CMK (cell line): ENCODE results near the gene ERN1.
"Not testable (repeated sequence)": the region's sequence is repeated elsewhere in the genome, so short reads cannot be mapped to it uniquely, and the experiment has no call there.

ENCODE experiments used
- DNase-seq: peaks from one replicate; pipeline ENCODE4 v3.0.0-alpha.2; 2010; ENCODE audit warnings: low read depth

ERN1 gene

DNA sequence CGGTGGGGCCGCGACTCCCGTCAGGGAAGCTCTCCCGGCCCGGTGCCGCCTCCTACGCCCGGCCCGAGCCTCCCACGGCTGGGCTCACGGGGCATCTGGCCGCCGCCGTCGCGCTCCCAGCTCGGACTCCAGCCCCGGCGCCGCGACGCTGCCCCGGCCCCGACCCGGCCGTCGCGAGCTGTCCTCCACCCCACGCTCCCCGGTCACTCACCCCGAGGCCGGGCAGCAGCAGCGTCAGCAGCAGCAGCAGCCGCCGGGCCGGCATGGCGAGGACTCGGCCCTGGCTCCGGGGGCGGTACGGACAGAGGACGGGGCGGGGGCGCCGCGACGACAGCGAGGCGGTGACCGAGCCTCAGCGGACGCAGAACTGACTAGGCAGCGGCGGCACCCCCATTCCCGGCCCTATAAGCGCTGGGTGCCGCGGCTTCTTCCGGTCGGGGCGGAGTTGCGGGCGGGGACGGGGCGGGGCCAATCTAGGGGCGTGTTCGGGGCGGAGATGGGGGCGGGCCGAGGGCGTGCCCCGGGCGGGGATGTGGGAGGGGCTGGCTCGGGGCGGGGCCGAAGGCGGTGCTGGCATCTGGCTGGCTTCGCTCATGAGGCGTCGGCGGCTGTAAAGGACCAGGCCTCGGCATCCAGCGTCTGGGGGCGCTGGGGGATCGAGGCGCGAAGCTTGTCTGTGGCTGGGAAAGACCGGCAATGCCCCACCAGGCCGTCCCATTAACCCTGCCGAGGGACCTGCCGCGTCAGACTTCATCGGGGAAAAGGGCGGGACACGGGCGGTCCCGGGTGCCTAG lies at the start of gene ERN1:
Gene ERN1 (minus strand): TSS at position 380 of the 794 bp plus-strand sequence. CDS start 115 bp downstream, at position 265.
- peak; percentile 85 for DNase-seq

DNA sequence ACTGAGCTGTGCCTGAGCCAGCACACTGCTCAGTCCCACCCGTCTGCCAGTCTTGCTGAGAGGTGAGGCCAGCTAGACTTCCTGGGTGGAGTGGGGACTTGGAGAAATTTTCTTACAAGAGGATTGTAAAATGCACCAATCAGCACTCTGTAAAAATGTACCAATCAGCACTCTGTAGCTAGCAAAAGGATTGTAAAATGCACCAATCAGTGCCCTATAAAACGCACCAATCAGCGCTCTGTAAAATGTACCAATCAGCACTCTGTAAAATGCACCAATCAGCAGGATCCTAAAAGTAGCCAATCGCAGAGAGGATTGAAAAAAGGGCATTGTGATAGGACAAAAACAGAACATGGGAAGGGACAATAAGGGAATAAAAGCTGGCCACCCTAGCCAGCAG lies 49.1 kb upstream of the ERN1 start:
- not testable (repeated sequence) for DNase-seq

DNA sequence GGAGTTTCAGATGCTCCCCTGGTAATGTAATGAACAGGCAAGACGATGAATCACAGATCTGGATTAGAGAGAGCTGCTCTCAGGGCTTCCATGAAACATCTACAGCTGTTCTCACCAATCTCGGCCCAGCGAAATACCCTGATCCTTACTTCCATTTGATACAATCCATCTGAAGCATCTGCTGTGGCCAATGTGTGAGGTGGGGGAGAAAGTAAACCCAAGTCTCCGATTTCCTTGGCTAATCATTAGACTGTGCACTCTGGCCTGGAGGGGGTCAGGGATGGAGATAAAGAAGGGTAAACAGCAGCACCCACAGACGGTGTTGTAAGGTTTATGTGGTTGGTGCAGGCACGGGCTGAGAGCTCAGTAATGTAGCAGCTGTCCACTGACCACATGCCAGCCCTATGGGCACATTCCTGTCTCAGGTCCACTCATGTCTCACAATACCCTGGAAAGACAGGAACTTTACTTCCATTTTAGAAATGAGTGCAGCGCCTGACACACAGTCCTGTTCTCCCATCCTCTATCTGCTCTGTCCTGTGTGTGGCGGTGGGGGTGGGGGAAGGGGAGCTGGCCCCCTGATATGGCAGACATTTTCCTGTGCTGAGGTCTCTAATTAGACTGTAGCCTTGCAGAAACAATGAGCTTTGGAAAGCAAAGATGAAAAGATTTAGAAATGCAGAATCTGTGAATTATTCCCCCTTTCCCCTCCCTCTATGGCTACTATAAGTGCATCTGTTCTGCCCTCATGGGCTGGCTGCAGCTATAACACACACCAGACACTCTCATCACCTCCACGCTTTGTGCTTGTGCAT lies 48.3 kb upstream of the ERN1 start:
- DNase-seq, result no peak

DNA sequence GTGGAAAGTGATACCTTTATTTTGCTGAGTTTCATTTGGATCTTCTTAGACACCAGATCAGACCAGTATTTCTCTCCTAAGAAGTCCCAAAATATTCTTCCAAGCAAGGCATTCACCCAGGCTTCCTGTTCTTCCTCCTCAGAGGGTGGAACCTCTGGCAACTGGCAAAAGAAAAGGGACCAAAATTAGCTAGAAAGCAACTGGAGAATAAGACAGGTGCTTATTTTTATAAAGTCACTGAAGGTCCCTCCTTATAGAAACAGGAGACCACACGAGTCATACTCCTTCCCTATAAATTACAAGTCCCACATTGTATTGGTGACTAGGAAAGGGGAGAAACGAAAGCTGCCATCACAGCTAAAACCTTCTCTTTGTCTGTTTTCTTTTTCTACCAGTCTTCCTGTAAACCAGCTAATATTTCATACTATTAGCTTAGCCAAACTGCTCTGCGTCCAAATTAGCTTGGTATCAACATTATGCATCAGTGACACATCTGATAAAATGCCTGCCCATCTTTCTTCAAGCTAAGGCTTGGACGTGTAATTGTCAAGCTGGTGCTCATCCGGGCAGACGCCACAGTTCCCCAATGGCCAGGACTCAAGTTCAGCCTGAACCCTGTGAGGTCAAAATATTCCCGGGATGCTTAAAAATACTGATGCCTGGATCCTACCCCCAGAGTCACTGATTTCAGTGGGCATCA lies 47.5 kb upstream of the ERN1 start:
- DNase-seq, result no peak

DNA sequence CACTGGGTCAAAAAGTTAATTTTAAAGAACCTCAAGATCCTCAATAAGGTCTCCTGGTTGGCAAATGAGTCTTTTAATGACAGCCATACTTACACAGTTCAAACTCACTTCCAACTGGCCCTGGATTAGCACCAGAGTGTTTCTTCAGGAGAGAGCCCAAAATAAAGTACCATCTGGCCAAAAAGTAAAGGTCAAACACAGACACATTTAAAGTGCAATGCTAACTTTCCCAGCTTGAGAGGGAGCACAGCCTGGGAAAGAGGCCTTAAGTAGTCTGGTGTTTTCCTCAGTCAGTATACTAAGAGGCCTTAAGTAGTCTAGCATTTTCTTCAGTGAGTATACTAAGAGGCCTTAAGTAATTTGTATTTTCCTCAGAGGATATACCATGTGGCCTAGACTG lies 46.6 kb upstream of the ERN1 start:
- DNase-seq, result no peak

DNA sequence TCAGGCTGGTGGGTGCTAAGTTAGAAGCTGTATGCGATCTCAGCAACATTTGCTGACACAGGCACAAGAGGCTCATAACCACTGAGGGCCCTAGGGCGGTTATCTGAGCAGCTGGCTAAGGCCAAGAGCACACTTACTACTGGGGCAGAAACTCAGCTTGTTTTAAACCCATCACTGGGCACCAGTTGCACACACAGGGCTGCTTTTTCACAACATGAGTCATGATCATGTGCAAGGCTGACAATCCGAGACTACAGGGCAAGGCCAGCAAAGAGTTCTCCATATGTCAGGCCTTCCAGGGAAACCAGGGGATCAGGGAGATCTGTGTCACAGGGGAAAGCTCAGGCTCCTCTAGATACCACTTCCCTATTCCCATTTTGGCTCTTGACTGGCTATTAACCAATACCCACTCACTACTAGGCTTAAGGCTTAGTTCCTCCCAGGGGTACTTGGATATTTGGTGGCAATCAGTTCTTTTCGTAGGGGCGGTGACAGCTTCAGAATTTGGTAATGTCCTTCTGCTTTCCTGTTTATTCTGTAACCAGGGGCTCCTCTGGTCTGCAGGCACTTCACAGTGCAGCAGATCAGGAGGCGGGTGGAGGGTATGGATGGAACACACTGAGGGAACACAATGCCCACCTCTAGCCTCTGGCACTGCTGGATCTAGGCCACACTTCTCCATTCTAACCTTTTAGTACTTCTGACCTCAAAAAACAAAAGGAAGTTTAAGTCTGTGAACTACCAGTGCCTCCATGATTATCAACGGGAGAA lies 44.9 kb upstream of the ERN1 start:
- no peak for DNase-seq

DNA sequence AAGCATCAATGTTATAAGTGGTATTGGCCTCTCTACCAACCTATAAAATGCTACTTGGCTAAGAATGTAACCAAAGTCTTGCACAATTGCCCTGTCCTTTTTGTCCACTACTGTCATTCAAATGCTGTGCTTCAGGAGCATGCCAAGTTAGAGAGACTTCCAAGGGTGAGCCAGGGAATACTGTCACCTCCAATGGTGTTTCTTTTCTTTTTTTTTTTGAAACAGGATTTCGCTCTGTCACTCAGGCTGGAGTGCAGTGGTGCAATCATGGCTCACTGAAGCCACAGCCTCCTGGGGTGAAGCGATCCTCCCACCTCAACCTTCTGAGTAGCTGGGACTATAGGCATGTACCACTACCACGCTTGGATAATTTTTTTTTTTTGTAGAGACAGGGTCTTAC lies 43.7 kb upstream of the ERN1 start:
- DNase-seq, result no peak

DNA sequence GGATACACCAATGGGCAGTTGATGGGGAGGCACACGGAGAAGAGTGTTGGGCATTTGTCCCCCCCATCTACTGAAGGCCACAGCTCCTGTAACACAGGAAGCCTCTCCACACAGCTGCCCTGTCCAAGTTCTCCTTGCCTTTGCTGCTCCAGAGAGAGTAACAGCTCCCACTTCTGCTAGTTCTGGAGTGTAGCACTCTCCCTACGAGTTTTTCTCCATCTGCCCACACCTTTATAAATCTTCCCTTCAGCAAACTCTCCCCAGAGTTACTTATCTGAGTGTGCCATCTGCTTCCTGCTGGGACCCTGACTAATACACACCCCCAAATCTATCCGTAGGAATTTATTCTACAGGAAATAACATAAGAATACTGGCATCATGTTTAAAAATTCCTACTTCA lies 42.6 kb upstream of the ERN1 start:
- DNase-seq, result peak; percentile 25

DNA sequence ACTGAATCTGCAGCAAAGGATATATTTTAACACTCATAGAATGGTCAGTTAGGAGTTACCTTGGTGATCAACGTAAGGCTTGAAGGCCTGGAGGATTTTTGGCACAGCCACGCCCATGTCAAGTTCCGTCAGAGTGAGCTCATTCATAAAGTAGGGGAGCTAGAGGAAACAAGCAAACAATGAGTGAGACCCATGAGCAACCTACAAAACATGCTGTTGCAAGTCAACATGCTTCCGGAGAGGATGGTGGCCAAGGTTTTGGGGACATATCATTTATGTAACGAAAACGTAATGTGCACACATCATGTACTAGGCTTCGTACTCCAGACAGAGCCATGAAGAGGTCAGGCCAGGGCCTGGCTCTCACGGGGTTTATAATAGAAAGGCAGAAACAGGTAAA lies 41.1 kb upstream of the ERN1 start:
- no peak for DNase-seq

DNA sequence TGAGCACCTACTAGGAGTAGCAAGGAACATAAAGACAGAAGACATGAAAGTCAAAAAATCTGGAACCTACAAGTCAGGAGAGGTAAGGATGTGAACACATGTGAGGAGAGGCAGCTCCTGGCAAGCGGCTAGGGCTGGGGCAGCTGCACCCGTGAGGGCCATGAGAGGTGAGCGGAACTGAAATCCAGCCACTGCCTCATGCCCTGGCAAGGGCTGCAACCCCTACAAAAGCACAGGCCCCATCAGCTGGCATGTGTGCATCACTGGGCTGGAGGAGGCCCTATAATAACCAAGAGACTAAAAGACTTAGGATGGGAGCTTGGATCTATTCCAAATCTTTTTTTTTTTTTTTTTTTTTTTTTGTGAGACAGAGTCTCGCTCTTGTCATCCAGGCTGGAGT lies 40.3 kb upstream of the ERN1 start:
- no peak for DNase-seq

DNA sequence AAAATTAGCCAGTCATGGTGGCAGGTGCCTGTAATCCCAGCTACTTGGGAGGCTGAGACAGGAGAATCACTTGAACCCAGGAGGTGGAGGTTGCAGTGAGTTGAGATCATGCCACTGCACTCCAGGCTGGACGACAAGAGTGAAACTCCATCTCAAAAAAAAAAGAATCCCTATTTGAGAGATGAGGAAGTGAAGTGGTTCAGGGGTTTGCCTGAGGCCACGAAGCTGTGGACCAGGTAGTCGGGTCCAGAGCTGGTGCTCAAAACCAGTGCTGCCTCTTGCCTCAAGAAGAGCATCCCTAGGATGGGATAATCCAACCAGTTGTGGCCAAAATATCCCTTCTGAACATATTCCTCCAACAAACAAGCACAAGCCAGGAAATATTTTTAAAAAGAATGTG lies 37.7 kb upstream of the ERN1 start:
- not testable (repeated sequence) for DNase-seq

DNA sequence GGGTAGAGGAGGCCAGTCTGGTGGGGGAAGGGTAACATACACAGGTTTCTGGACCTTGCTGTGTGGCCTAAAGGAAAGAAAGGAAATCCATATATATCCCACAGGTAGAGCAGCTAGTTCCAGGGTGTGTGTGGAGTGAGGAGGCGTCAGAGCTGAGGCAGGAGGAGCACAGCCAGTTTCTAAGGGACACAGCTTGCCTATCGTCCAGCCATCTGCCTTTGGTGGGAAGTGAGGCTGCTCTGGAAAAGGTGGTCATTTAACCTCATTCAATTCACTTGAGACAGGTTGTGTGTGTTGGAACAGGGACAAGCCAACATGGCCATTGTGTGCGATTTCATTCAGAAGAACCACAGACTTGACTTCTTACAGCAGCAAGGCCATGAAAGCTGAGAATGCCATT lies 36.9 kb upstream of the ERN1 start:
- no peak for DNase-seq

DNA sequence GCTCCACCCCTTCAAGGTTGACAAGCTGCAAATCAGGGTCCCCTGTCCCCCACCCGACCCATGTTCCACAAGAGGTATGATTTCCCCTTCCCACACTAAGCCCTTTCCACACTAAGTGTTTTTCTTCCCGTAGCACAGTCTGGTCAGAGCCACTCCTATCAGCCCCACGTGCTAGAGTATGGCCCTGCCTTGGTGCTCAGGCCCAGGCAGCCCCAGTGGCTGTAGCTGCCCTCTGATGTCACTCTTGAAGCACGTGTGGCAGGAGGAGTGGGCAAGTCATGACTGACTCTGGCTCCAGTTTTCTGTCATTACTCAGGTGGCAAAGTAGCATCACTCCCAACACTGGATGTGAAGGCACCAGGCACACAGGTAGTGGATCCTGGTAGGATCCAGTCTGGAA lies 35.4 kb upstream of the ERN1 start:
- DNase-seq, result no peak

DNA sequence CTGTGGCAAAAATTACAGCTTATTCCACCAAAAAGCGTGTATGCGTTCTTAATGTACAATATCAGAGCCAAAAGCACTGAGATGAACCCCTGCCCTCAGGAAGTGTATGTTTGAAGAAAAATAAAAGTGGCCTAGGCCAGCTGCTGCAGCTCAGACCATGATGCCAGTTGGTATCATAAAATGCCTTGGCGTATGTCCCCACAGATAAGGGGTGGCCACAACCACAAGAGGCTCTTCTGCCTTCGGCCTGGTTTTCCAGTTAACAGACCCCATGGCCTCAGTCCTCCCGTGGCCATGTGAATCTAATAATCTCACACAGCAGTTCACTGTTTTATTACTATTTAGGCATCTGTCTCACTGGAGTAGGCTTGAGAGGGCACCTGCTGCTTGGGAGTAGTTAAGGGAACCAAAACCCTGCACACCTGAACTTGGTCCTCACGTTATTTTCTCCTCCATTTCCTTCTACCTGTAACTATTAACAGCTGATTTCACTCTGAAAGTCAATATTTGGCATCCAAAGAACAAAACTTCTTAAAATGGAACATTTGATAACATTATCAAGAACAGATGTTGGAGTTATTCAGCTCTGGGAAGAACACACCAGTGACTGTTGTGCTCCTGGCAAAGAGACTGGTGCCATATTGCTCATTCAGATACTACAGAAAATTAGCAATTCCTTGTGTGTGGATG lies 34.8 kb upstream of the ERN1 start:
- peak; percentile 78 for DNase-seq

DNA sequence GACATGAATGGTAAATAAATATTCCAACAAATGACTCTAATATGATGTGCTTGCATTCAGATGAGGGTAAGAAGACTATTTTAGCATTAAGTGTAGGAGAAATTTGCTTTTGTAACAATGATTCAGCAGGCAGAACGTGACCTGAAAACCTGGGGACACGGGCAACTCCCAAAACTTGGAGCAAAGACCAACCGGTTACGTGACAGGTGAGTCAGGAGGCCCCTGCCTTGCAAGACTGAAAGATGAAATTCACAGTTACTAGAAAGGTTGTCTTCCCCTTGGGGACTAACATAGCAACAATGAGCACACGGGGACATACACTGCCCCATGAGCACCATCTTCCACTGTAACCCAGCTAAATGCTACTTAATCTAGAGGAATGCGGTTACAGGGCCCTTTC lies 33.5 kb upstream of the ERN1 start:
- DNase-seq, result no peak

DNA sequence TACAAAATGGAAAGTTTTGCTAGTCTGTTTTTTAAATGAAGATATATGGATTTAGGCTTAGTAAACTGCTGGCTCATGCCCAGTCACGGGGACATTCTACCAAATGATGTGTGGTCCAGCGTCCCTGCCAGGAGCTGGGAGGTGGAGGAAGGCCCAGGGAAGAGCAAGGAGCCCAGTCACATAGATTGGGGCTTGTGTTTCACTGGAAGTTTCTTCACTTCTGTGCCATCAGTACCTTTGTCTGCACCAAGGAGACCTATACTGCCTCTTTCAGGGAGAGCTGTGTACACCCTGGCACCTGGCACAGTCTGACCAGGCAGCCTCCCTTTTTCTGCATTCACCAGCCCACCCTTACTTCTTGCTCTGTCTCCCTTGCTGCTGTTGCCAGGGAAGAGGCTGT lies 32.6 kb upstream of the ERN1 start:
- DNase-seq, result no peak

DNA sequence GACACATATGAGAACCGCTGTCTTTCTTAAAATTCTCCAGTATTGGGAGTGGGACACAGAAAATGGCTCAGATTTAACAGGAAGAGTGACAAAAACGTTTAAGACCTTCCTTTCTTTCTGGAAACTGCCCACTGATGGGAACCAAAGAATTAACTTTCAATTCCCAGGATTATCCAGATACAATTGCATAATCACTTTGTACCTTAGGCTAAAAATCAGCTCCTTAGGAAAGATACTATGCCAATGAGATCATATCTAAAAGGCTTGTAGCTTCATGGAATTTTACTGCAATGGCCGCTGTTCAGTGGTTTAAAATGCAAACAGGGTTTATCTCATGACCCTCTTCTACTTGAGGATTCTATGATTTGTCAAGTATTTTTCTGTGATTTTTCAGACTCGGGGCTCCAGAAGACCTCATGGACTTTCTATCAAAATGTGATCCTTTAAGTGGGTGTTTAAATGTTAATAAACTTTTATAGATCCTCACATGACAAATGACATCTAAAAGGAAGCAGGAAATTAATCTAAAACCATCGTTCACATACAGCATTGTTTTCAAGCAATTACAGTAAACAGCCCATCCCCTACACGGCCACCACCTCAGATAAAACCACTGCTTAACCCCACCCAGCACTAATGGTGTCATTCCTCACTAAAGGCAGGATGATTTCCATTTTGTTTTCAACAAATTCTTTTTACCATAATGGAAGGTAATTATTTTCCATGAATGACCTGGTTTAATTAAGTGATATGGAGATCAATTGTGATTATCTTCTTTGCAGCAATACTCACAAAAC lies 31.6 kb upstream of the ERN1 start:
- DNase-seq, result no peak

DNA sequence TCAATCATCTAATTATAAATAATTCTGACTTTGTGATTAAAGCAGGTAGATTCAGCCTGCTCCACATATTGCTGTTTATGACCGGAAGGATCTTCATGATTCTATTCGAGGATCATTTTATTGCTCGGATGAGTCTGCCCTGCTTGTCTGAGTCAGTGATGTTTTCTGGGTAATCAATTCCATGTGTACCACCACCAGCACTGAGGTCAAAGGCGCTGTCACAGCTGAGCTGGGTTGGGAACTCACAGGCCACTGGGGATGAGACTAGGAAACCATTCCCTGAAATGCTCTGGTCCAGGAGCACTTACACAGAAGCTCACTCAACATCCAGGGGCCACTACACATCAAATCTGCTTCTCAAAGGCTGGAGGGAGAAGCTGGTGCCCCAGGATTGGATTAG lies 30.4 kb upstream of the ERN1 start:
- no peak for DNase-seq

DNA sequence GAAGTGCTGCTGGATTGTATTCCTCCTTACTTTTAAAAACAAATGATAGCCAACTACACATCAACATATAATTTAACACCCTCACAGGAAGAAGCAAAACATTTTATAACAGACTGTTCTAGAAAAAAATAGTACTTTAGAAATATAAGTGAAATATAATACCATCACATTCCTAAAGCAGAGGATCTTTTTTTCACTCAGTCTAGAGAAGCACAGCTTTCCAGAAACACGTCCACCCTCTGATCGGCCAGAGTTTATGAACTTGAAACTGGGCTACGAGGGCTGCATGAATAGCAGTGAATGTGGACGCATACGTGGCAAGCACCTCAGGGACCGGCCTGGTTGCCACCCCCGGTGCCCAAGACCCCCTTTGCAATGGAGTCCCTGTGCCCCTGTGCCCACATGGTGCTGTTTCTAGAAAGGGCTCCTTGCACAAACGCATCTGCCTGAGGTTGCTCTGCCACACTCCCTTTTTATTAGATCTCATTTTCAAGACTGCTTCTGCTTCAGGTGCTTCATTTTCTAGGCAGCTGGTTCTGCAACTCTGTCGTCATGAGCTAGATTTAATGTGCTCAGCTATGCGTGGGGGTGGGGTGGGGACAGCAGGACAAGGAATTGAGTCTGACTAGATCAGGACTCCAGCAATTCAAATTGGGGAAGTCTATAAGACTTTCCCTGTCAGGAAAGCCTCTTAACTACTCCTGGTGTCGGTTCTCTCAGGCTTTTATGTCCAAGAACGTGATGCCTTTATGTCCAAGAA lies 29.1 kb upstream of the ERN1 start:
- no peak for DNase-seq

DNA sequence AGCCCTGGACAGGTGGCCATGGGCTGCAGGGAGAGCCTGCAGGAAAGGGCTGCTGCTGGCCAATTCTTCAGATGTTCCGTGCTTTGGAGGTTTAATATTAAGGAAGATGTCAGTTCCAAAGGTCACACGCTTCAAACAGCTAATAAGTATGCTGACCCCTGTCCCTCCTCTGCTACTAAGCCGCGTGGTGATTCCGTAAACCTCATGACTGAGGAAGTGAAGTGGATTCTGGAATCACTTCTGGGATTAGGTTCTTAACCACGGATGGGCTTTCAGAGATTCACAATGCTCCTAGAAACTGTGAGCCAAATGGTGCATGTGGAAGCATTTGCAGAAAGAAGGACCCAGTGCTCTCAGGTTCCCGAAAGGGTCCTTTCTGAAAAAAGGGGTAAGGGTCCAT lies 28.5 kb upstream of the ERN1 start:
- DNase-seq, result no peak
